SKM-1 (cell line): ENCODE measurements around the gene DCP2.

Experiments
- DNase-seq: peaks from one replicate; lab custom pipeline; 2025; ENCODE audit not compliant: unreplicated experiment; lab: John Stamatoyannopoulos, UW

Gene DCP2

DNA sequence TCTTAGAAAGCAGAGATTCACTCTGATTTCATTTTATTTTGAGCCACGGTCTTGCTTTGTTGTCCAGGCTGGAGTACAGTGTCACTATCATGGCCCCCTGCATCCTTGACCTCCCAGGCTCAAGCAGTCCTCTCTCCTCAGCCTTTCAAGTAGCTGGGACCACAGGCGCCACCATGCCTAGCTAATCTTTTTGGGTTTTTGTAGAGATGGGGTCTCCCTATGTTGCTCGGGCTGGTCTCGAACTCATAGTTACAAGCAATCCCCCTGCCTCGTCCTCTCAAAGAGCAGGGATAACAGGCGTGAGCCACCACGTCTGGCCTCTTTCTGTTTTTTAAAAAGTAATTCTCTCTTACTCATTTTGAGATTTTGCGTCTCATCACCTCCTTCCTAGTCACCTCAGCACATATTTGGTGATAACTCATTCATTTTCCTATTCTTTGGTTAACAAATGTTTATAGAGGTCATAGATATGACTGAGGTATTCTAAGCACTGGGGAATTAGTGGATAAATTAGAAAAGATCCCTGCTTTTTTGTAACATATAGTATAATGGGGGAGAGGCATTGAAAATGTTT lies 10.8 kb upstream of the DCP2 start:
- DNase-seq, result no peak

- DNase-seq, result no peak
Measured at GRCh38 chr5:112967520-112968083, 9.0 kb upstream of the DCP2 start.

DNA sequence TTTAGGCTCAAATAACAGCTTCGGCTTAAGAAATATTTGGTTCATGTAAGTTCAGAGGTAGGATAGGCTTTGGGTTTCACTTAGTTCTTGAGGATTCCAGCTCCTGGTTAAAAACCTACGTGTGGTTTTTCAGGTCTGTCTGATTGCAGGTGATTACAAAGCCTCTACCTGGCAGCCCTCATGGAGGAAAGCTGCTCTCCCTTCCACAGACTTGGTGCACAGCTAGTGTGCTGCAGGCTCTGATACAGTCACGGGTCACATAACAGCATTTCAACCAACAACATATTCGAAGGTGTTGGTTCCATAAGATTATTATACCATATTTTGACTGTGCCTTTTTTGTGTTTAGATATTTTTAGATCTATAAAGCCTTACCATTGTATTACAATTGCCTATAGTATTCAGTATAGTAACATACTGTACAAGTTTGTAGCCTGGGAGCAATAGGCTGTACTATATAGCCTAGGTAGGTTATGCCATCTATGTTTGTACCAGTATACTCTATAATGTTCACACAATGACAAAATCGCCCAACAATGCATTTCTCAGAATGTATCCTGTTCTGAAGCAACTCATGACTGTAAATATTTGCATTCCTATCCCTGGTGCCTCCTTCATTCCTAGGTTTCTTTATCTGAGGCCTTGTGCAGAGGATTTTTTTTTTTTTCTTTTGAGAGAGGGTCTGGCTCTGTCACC lies 8.0 kb upstream of the DCP2 start:
- no peak for DNase-seq

- no peak for DNase-seq
Measured at GRCh38 chr5:112971276-112971675, 5.3 kb upstream of the DCP2 start.

DNA sequence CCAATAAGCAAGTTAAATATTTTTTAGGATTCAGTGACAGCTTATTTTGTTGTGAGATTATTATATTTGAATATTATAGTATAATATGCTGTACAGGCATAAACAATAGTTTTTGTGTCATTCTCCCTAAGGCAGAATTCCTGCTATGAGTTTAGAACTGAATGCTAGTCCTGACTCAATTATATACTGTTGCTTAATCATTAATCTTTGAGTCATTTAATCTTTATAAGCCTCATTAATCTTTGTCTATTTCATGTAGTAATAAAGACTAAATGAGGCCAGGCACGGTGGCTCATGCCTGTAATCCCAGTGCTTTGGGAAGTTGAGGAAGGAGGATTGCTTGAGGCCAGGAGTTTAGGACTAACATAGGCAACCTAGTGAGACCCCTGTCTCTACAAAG lies 3.6 kb upstream of the DCP2 start:
- no peak for DNase-seq

DNA sequence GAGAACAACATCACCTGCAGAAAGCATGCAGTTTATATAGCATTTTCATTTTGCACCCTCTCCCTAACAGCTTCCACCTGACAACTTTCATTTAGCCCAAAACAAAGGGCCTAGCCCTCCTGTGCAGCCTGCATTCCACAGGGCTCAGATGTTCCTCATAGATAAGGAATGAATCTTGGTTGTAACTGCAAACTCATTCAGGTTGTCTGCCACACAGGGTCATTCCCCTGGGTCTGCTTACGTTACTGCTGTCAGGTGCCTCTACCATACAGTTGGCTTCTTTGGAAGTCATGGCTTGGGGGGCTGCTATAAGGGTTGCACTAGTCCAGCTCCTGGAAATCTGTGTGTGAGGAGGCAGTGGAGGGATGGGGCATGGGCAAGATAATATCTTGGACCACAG lies 2.7 kb upstream of the DCP2 start:
- no peak for DNase-seq

DNA sequence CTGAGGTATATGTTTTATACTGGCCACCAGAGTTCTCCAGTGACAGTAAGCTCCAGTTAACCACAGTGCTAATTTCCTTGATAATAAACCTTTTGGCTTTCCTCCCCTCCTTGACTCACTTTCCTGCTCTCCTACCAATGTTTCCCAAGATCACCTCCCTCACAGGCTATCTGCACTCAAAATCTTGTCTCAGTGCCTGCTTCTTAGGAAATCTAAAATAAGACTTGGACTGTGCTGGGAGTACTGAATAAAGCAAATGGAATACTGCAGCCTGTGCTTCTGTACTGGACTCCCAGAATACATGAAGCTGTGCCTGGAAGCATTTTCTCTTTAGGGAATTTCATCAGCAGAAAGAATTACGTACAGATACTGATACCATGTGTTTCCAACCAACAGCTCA lies 1.7 kb upstream of the DCP2 start:
- DNase-seq, result no peak

DNA sequence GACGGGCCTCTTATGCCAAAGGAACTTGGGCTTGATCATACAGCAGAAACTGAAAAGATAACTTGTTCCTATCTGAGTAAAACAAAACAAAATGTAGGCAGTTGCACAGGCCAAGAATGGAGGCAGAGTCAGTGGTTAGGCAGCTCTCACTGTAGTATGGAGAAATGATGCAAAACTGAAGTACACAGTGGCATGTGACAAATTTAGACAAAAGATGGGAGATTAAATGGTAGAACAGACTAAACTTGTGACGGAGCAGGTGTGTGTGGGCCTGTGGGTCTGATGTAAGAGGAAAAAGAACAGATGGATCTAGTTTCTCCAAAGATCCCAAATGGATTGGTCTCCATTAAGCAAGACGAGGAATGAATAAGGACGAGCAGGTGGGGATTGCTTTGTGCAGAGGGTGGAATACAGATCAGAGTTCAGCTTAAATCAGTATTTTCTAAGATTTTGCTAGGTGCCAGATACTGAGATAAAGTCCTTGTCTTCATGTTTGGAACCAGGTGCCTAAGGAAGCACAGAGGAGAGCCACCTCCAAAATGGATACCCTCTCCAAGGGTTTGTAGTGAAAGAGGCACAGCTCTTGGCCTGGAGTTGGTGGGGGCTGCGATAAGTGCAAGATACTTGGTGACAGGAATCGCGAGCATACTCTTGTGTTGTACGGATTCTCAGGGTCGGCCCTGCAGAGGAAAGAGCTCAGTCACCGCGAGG lies 722 bp upstream of the DCP2 start:
- no peak for DNase-seq

DNA sequence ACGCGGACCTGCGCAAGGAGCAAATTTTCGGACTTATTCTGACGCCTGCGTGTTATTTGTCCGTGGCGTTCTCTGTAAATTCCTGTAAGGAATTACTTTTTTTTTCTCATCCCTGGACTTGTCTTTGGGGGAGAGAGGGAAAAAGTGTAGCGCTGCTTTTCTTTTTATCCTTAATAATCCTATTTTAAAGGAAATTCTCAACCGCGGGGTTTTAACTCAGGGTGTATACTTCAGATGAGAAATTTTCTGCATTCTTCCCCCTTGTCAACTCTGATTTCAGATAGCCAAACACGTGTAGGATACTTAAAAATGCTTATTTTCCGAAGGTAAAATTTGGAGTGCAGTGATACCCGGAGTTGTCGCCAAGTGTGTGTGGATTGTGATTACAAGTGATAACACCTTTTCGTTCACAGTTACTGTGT lies 853 bp downstream of the DCP2 start:
- DNase-seq, result no peak

- no peak for DNase-seq
Measured at GRCh38 chr5:112978836-112979235, 2.2 kb downstream of the DCP2 start.

- no peak for DNase-seq
Measured at GRCh38 chr5:112979723-112980122, 3.1 kb downstream of the DCP2 start.

- no peak for DNase-seq
Measured at GRCh38 chr5:112983363-112983762, 6.8 kb downstream of the DCP2 start.

GRCh38 chr5:112986224-112986623 lies 9.6 kb downstream of the DCP2 start:
- no peak for DNase-seq

GRCh38 chr5:112995764-112996618 lies 19.4 kb downstream of the DCP2 start:
- DNase-seq, result no peak

DNA sequence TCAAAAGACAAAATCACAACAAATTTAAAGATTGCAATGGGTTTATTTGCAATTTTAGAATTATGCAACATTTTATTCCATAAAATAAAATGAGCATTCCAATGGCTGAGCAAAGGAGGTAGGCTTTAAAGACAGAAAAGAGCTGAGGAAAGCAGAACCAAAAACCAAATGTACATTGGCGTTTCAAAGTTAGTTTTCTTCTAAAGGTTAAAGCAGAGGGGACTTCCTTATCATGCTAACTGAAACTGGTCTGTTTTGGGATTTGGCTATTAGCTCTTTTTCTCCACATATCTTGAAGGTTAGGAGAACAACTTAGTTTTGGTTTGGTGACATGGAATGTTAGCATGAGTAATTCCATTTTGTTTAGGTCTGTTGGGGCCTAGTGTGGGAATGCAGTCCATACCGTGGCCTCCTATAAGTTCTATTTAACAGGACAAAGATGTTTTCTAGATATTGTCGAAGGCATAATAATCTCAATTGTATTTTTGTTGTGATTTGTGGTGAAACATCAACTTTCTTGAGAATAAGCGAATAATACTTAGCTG lies 20.3 kb downstream of the DCP2 start:
- no peak for DNase-seq

GRCh38 chr5:112998296-112998695 lies 21.7 kb downstream of the DCP2 start:
- DNase-seq, result no peak

DNA sequence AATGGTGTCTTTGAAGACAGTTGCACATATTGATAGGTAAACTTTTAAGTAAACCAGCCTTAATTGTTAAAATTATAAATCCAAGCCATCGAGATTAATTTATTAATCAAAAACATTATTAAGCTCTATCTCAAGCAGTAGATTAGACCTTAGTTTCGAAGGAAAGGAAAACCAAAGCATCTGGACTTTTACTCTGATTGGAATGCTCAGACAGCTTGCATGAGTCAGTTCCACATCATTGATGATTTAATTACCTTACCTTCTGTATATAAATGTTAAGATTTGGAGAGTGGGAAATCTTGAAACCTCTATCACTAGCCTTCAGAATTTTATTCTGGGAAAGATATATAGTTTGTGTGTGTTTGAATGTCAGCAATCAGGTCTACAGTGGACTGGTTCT lies 23.9 kb downstream of the DCP2 start:
- no peak for DNase-seq

DNA sequence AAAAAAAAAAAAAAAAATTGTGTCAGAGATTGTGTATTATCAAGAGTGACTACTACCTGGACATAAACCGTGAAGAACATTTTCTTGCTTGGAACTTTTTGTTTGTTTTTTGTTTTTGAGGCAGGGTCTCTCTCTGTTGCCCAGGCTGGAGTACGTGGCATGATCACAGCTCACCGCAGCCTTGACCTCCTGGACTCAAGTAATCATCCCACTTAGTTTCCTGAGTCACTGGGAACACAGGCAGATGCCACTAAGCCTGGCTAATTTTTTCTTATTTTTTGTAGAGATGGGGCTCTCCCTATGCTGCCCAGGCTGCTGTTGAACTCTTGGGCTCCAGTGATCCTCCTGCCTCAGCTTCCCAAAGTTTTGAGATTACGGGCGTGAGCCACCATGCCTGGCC lies 25.8 kb downstream of the DCP2 start:
- no peak for DNase-seq

DNA sequence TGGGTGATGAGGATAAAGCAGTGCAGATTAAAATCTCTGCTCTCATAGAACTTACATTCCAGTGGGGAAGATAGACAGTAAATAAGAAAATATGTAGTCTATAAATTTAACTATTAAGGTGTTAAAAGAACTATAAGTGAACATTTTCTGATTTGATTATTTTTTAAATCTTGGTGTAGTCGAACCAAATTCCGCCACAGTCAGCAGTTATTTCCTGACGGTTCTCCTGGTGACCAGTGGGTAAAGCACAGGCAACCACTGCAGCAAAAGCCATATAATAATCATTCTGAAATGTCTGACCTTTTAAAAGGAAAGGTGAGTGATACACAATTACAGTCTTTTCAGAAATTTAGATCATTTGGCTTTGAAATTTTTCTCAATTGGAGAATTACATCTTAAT lies 27.2 kb downstream of the DCP2 start:
- no peak for DNase-seq

DNA sequence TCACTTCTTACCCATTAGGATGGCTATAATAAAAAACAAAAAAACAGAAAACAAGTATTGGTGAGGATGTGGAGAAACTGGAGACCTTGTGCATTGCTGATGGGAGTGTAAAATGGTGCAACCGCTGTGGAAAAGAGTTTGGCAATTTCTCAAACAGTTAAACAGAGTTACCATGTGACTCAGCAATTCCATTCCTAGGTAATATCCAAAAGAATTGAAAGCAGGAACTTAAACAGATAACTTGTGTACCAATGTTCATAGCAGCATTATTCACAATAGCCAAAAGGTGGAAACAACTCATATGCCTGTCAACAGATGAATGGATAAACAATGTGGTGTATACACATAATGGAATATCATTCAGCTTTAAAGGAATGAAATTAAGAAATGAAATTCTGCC lies 28.9 kb downstream of the DCP2 start:
- DNase-seq, result no peak
